DMS153 (cell line): Measurements from ENCODE around the gene ADGRG1.
"Not testable (repeated sequence)": the region's sequence is repeated elsewhere in the genome, so short reads cannot be mapped to it uniquely, and the experiment has no call there.

ENCODE experiments used
- DNase-seq: peaks from one replicate; lab custom pipeline; 2025; lab: John Stamatoyannopoulos, UW

ADGRG1 gene

GRCh38 chr16:57628008-57628781 lies at the start of gene ADGRG1:
ADGRG1 (plus strand) TSS chr16:57628630; CDS start chr16:57650288, 21,658 bp downstream.
- no peak for DNase-seq

- DNase-seq, result no peak
Measured at GRCh38 chr16:57579361-57579665, 49.1 kb upstream of the ADGRG1 start.

- no peak for DNase-seq
Measured at GRCh38 chr16:57585051-57585687, 43.3 kb upstream of the ADGRG1 start.

GRCh38 chr16:57588831-57589230 lies 39.6 kb upstream of the ADGRG1 start:
- DNase-seq, result no peak

GRCh38 chr16:57589374-57589773 lies 39.1 kb upstream of the ADGRG1 start:
- DNase-seq, result no peak

GRCh38 chr16:57590654-57591085 lies 37.8 kb upstream of the ADGRG1 start:
- no peak for DNase-seq

GRCh38 chr16:57591086-57591869 lies 37.2 kb upstream of the ADGRG1 start:
- peak; percentile 20 for DNase-seq

GRCh38 chr16:57591870-57592485 lies 36.5 kb upstream of the ADGRG1 start:
- DNase-seq, result no peak

- no peak for DNase-seq
Measured at GRCh38 chr16:57592591-57593003, 35.8 kb upstream of the ADGRG1 start.

GRCh38 chr16:57593021-57593420 lies 35.4 kb upstream of the ADGRG1 start:
- DNase-seq, result no peak

- DNase-seq, result no peak
Measured at GRCh38 chr16:57593990-57594389, 34.4 kb upstream of the ADGRG1 start.

- DNase-seq, result no peak
Measured at GRCh38 chr16:57594531-57595031, 33.8 kb upstream of the ADGRG1 start.

- DNase-seq, result not testable (repeated sequence)
Measured at GRCh38 chr16:57596234-57596633, 32.2 kb upstream of the ADGRG1 start.

GRCh38 chr16:57598437-57598836 lies 30.0 kb upstream of the ADGRG1 start:
- DNase-seq, result no peak

- DNase-seq, result no peak
Measured at GRCh38 chr16:57600048-57600835, 28.2 kb upstream of the ADGRG1 start.

- no peak for DNase-seq
Measured at GRCh38 chr16:57600952-57601580, 27.4 kb upstream of the ADGRG1 start.

- DNase-seq, result peak; percentile 88
Measured at GRCh38 chr16:57601801-57602478, 26.5 kb upstream of the ADGRG1 start.

GRCh38 chr16:57603115-57604024 lies 25.1 kb upstream of the ADGRG1 start:
- no peak for DNase-seq

GRCh38 chr16:57604177-57604576 lies 24.3 kb upstream of the ADGRG1 start:
- no peak for DNase-seq
